HG02588 (cell line): ENCODE data around the gene AXIN1.

Experiments used
- ATAC-seq: cut with Tn5 transposase; IDR thresholded peaks from one replicate; pipeline ENCODE4 v1.9.1; 2021; ENCODE audit warnings: mild to moderate bottlenecking, moderate library complexity; ENCODE audit not compliant: unreplicated experiment

AXIN1 gene

GRCh38 chr16:305916-306626, 46.5 kb downstream of the AXIN1 start:
- no peak for ATAC-seq

DNA sequence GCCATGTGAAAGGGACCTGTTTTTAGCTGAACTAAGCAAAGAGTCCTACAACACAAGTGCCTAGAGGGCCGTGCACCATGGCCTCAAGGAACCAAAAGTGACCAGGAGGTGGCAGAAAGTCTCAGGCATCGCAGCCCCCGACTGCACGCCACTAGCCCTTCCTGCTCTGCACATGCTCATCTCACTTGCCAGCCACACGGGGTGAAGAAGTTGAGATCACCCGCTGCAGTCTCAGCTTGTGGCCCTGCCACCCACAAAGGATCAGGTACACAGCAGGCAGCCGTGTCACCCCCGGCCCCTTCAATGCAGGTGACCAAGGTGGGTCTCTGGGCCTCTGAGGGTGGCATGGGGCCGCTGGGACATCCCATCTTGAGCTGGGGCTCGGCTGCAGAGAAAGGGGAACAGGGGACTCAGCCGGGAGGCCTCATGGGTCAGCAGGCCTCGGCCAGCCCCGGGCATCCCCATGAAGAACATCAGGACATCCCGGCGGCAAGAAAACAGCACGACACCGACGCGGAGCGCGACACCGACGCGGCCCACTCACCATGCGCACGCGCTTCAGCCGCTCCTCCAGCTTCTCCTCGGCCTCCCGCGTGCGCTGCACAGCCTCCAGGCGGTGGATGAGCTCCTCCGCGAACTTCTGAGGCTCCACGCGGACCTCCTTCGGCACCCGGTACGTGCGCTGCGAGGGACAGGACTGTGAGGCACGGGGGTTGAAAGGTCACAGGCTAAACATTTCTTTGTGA, 48.6 kb downstream of the AXIN1 start:
- ATAC-seq, result no peak

- no peak for ATAC-seq
Observed at GRCh38 chr16:301950-302349, 50.6 kb downstream of the AXIN1 start.

DNA sequence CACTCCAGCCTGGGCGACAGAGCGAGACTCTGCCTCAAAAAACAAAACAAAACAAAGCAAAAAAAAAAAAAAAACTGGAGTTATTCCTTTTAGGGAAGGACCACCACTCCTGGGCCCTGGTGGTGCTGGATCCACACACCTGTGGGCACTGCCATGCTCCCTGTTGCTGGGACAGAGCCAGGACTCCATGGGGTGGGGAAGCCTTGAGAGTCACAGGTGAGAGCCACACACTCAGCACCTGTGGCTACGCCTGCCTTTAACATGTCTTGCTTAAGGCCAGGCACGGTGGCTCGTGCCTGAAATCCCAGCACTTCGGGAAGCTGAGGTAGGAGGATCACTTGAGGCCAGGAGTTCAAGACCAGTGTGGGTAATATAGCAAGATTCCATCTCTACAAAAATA, 51.3 kb downstream of the AXIN1 start:
- no peak for ATAC-seq

GRCh38 chr16:297832-298231, 54.7 kb downstream of the AXIN1 start:
- ATAC-seq, result no peak

- ATAC-seq, result no peak
Observed at GRCh38 chr16:296806-297510, 55.6 kb downstream of the AXIN1 start.

- ATAC-seq, result no peak
Observed at GRCh38 chr16:296276-296675, 56.2 kb downstream of the AXIN1 start.

- ATAC-seq, result no peak
Observed at GRCh38 chr16:293043-293775, 59.3 kb downstream of the AXIN1 start.

DNA sequence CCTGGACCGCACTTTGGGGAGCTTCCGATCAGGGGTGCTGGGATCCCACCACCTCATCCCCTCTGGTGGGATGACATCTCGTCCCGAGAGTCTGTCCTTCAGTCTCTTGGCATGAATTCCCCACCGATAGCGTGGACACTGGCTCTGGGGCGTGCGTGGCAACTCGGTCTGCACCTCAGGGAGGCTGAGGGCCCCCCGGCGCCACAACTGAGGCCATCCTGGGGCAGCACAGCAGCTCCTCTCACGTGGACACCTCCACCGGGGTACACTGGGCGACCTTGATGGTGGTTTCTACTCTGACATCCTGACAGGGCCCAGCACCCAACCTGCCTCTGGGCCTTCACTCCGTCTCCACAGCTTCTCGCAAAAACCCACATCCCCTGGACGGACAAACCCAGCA, 61.0 kb downstream of the AXIN1 start:
- no peak for ATAC-seq

DNA sequence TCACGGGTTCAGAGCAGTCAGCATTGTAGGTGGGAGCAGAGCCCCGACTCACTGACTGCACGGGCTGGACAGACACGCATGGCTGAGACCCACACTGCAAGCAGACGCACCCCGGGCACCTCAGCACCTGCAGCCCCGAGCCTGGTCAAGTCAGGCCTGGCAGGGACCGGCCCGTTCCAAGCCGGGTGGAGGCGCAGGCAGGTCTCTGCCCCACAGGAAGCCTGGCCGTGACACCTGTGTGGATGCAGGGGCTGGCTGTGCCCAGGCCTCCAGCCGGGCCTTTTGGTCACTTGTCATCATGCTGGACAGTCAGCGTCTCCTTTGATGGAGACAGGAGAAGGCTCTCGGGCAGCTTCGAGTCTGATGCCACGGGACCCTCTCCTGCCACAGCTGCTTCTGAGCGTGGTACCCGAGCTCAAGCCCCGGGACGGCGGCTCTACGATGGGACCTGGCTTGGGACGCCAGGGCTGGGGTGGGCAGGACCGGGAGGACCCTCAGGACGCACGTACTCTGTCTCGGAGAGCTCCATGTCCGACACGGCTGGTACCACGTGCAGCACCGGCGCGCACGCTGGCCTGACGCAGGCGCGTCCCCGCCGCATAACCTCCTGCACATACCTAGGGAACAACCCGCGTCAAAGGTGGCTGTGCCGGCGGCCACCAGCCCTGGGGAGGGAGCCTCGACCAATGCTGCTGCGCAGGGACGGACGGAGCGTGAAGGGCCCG, 61.7 kb downstream of the AXIN1 start:
- no peak for ATAC-seq

- no peak for ATAC-seq
Observed at GRCh38 chr16:290015-290680, 62.4 kb downstream of the AXIN1 start.

DNA sequence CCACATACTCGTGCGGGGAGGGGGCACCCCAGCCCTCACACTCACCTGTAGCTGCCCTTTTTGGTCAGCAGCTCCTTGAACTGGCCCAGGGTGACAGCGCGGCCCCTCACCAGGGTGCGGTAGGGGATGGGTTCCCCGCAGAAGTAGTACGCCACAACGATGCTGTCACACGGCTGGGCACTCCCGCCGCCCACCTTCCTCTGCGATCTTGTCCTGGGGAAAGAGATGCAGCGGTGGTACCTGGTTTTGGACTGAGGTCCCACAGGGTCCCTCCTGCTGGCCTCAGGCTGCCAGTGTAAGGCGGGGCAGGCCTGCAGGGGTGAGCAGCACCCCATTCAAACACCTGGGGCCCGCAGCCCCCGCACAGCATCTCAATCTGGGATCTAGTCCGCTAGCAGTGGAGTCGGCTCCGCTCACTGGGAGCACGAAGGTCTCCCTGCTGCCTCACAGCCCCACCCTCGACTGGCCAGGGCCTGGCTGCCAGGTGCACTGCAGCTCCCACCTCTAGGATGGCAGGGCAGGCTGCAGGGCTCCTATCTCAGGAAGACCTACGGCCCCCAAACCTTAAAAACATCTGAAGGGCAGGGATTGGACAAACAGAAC, 63.0 kb downstream of the AXIN1 start:
- no peak for ATAC-seq

GRCh38 chr16:287981-288920, 64.3 kb downstream of the AXIN1 start:
- no peak for ATAC-seq

GRCh38 chr16:287298-287811, 65.2 kb downstream of the AXIN1 start:
- no peak for ATAC-seq

- no peak for ATAC-seq
Observed at GRCh38 chr16:286491-287297, 65.8 kb downstream of the AXIN1 start.

GRCh38 chr16:285146-286055, 67.1 kb downstream of the AXIN1 start:
- no peak for ATAC-seq
